ENCODE measurements around the gene SPECC1L.

Gene SPECC1L

DNA sequence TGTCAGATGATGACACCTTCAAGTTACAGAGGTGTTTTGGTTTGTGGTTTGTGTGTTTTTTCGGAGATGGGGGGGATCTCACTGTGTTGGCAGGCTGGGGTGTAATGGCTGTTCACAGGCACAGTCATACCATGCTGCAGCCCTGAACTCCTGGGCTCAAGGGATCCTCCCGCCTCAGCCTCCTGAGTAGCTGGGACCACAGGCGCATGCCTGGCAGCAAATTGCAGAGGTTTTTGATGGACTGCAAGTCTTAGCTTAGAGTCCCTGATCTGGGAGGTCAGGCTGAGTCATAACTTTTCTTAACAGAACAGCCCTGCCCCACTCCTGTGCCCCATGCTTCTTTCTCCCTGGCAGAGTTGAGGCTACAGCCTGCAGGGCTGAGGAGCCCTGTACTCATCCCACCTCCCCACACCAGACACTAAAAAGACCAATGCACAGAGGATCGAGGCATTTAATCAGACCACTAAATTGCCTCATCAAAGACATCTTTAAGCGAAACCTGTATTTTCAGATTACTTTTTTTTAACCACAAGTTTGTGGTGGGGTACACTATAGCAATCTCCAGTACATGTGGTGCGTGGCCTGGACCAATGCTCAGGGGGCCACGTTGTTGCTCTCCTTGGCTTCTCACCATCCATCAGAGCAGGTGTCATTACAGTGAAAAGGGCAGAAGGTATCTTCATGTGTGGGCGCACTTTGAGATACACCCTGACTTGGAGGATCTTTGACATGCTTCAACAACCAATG is 139.7 kb downstream of the SPECC1L start:
- no peak for FAIRE-seq

DNA sequence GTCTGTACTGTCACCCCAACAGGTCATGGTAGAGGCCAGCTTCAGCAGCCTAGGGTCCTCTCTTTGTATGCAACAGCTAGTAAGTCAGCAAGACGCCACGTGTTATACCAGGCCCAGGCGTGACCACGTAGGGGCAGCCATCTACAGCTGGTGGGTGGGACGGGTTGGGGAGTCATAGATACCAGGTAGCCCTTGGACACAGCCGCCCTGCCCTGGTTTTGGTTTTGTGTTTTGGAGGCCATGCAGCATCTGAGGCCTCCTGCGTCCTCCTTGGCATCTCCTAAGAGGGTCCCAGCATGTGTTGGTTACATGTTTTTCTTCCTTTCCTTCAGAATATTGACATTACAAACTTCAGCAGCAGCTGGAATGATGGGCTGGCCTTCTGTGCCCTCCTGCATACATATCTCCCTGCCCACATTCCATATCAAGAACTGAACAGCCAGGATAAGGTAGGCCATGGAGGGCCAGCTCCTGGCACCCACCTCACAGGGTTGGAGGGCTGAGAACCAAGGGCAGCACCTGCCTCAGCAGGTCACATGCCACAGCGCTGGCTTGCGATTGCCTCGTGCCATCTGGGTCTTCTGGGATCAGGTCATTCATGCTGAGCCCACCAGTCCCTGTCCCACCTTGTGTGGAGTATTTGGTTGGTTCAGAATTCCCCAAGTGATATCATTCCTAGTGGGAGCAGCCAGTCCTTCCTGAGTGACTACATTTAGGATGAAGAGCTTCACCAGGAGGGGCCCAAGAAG is 140.8 kb downstream of the SPECC1L start:
- no peak for DNase-seq (ENCODE audit: insufficient read length, low spot score)
- FAIRE-seq: no peak

More for the DNA sequence above, 139.7 kb downstream of the SPECC1L start:
- DNase-seq (ENCODE audit: insufficient read length, low spot score): no peak

DNA sequence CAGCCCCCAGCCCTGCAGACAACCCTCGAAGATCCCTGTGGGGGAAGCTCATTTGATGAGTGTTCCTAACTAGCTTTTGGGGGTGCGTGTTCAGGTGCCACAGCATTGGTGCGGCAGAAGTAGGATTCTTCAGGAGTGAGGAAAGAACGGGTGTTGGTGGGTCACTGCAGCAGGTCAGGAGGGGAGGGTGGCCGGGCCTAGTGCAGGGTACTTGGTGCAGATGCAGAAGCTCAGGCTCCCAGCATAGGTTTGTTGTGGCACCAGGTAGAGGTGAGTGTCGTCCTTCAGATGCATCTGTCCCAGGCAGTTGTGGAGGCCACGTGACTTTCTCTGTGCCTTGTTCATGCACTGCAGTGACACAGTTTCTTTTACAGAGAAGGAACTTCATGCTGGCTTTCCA is 141.6 kb downstream of the SPECC1L start:
- DNase-seq (ENCODE audit: insufficient read length, low spot score): no peak
- FAIRE-seq: no peak

- DNase-seq (ENCODE audit: insufficient read length, low spot score) (no peak), FAIRE-seq (no peak)
Measured at GRCh38 chr22:24413271-24413670, 142.6 kb downstream of the SPECC1L start.

GRCh38 chr22:24413736-24414385 is 143.2 kb downstream of the SPECC1L start:
- DNase-seq (ENCODE audit: insufficient read length, low spot score) (no peak), FAIRE-seq (no peak)

GRCh38 chr22:24414523-24414922 is 143.9 kb downstream of the SPECC1L start:
- no peak for DNase-seq (ENCODE audit: insufficient read length, low spot score)
- FAIRE-seq: no peak

DNA sequence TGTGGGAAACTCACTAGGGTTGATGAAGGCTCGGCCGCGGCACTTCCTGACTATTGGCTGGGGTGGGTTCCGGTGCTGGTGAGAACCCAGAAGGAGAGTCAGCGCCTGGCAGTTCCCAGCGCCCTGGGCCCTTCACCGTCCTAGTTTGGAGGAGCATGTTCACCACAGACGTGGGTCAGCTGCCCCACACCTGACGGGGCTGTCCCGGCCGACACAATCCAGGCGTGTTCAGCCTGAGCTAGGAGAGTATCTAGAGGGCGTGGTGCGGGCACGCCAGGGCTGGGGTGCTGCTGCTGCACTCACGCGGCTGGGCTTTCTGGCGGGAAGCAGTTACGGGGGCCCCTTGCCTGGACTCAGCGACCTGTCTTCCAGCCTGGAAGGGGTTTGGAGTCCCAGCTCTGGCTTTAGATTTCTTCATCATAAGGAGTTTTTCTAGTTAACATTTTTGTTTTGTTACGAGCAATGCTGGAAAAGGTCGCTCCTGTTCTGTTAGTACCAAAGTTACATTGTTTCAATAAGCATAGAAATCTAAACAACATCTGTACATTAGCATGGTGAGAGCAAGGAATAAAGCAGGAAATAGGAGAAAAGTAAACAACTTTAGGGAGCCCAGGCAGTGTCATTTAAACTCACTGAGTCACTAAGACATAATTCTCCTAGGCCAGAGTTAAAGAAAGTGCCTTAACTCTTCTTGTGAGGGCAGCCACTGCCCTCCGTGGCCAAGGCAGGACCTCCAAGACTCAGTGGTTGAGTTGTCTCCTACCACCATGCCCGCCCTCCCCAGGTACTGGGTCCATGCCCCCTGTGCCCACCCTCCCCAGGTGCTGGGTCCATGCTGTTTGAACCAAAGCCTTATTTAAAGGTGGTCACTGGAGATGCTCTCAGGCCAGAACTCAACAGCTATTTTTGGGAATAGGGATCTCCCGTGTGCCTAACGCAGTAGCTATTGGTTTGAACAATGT is 144.6 kb downstream of the SPECC1L start:
- FAIRE-seq: no peak
- DNase-seq (ENCODE audit: insufficient read length, low spot score): no peak

DNA sequence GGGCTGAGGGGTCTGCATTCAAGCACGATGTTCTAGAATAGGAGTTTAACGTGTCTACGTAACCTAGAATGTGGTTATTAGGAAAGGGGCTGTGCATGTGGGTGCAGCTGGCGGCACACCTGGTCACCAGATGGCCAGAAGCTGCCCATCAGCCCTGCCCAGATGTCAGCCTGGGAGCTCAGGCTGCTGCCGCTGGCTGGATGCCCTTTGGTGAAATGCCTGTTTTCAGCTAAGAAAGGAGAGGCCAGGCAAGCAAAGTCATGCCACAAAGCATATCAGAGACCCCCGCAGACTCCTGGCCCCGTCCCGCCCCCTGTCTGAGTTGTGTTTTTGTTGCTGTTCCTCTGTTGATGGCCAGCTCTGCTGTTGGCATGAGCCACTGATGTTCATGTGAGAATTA is 145.5 kb downstream of the SPECC1L start:
- DNase-seq (ENCODE audit: insufficient read length, low spot score): no peak
- FAIRE-seq: no peak

GRCh38 chr22:24416611-24417010 is 146.0 kb downstream of the SPECC1L start:
- no peak for FAIRE-seq
- DNase-seq (ENCODE audit: insufficient read length, low spot score): no peak

- DNase-seq (ENCODE audit: insufficient read length, low spot score): no peak
- FAIRE-seq: no peak
Measured at GRCh38 chr22:24417200-24417599, 146.6 kb downstream of the SPECC1L start.

DNA sequence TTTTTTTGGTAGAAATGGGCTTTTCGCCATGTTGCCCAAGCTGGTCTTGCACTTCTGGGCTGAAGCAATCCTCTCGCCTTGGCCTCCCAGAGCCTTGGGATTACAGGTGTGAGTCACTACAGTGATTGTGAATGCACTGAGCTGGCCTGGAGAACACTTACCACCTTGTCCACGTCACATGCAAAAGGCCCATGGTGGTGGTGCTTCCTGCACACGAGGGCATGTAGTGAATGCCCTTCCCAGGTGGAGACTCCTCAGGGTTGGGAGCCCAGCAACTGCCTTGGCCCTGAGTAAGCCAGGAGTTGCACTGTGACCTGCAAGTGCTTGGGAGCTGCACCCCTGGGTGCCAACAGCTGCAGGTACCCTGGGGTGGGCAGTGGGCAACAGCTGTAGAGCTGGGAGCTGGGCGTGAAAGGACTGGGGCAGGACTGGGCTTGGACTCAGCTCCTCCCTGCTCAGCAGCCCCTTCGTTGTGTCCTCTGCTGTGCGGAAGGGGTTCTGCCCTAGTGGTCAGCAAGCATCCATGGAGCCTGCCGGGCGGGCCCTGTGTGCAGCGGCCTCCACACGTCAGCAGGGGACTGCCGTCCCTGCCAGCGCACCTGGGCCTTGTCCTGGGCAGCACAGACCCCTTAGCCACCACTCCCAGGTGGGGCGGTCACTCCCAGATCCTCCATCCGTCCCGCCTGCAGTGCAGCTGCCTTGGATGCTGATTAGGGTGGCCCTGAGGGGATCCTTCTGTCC is 147.4 kb downstream of the SPECC1L start:
- no peak for FAIRE-seq

DNA sequence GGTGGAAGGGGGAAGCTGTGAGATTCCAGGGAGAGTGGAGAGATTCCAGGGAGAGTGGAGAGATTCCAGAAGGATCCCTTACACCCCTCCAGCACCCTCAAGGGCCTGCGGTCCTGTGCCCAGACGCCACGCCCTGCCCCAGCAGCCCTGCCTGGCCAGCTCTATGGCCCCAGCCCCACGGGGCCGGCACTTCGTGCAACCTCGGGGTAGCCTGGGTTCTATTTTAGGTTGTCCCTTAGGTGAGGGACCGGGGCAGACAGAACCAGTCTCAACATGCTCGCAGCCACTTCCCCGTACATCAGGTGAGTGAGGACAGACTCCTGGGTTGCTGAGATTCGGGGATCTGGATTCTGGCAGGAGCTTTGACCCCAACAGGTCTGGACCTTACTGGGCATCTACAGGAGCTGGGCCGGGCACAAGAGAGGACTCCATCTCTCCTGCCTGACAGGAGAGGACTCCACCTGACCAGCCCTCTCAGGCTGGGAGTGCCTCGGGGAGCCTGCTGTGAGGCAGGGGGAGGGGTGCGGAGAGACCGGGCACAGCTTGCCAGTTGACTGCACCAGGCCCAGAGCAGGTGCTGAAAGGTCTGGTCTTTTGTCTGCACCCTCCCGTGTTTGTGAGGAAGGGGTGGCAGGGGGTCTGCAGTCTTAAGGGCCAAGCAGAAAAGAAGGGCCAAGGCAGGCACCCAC is 148.3 kb downstream of the SPECC1L start:
- DNase-seq (ENCODE audit: insufficient read length, low spot score) (no peak), FAIRE-seq (no peak)

More for the DNA sequence above, 147.4 kb downstream of the SPECC1L start:
- no peak for DNase-seq (ENCODE audit: insufficient read length, low spot score)

DNA sequence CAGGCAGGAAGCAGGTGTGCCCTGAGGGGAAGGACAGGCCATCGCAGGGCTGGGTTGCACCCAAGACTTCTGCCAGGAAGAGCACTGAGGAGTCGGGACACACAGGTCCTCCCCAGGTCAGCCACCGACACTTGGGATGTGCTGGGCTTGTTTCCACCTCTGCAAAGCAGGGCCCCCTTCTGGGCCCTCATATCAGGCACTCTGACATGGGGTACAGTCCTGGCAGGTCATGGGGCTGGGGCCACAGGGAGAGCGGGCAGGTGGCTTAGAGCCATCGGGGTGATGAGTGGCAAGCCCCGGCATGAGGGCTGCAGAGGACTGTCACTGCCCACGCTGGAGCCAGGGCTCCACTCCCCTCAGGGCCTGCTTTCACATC is 148.8 kb downstream of the SPECC1L start:
- DNase-seq (ENCODE audit: insufficient read length, low spot score) (no peak), FAIRE-seq (no peak)

- no peak for DNase-seq (ENCODE audit: insufficient read length, low spot score)
- FAIRE-seq: no peak
Measured at GRCh38 chr22:24420072-24420976, 149.7 kb downstream of the SPECC1L start.

DNA sequence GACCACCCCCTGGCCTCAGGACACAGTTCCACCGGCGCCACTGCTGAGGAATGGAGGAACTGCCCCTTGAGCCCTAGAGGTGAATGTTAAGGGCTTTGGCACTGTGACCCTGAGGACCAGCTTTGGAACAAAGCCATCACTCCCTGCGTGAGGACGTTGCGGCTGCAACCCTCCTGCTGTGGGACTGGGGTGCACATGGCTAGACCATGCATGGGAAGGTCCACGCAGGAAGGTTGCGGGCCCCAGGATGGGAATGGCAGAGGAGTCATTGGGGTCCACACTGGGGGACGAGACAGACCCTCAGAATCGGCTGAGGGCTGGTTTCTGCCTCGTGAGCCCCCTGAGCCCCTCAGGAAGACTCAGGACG is 150.3 kb downstream of the SPECC1L start:
- DNase-seq (ENCODE audit: insufficient read length, low spot score) (no peak), FAIRE-seq (no peak)

- DNase-seq (ENCODE audit: insufficient read length, low spot score) (no peak), FAIRE-seq (no peak)
Measured at GRCh38 chr22:24421428-24421931, 150.8 kb downstream of the SPECC1L start.

- FAIRE-seq: no peak
- DNase-seq (ENCODE audit: insufficient read length, low spot score): no peak
Measured at GRCh38 chr22:24422102-24422665, 151.6 kb downstream of the SPECC1L start.

GRCh38 chr22:24423519-24424000 is 152.9 kb downstream of the SPECC1L start:
- DNase-seq (ENCODE audit: insufficient read length, low spot score) (peak; percentile 57), FAIRE-seq (no peak)

All from HTR-8/SVneo (cell line).